ENCODE data around the gene LOX.

DNA sequence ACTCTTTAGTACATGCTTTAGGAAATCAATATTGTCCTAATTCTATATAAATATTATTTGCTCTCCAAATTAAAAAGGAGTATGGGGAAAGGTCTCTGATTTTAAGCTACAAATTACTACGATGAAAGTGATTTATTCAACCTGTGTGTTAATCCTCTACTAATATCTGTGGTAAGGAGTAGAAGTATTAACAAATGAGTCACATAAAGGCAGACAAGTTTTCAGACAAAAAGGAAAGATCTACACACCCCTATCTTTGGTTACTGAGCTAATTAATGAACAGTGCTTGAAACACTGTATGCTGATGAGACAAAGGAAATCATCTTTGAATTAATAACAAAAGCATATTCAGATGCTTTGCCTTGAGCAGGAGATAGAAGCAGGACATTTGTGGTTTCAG lies 15.9 kb downstream of the LOX start:
- TF ChIP-seq, protein P1, sequence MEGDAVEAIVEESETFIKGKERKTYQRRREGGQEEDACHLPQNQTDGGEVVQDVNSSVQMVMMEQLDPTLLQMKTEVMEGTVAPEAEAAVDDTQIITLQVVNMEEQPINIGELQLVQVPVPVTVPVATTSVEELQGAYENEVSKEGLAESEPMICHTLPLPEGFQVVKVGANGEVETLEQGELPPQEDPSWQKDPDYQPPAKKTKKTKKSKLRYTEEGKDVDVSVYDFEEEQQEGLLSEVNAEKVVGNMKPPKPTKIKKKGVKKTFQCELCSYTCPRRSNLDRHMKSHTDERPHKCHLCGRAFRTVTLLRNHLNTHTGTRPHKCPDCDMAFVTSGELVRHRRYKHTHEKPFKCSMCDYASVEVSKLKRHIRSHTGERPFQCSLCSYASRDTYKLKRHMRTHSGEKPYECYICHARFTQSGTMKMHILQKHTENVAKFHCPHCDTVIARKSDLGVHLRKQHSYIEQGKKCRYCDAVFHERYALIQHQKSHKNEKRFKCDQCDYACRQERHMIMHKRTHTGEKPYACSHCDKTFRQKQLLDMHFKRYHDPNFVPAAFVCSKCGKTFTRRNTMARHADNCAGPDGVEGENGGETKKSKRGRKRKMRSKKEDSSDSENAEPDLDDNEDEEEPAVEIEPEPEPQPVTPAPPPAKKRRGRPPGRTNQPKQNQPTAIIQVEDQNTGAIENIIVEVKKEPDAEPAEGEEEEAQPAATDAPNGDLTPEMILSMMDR (IDR thresholded peaks at IDR 0.05), result no peak
- TF ChIP-seq EP300 (IDR thresholded peaks at IDR 0.05) (no peak), POLR2AphosphoS5 (IDR thresholded peaks at IDR 0.05) (no peak), POLR2A (IDR thresholded peaks at IDR 0.05) (no peak)
